ENCODE measurements around the gene CREB5. TPM values are rescaled to one million over a fixed set of nuclear protein-coding genes. Genes with fewer than 3 reads are reported as not detected.

CREB5 gene
- total and polyA plus RNA-seq, 2 of the 8 experiments (the other 6 are each of a cell fraction or from before 2014, with no cell fraction given): 2.4 to 2.7 TPM

DNA sequence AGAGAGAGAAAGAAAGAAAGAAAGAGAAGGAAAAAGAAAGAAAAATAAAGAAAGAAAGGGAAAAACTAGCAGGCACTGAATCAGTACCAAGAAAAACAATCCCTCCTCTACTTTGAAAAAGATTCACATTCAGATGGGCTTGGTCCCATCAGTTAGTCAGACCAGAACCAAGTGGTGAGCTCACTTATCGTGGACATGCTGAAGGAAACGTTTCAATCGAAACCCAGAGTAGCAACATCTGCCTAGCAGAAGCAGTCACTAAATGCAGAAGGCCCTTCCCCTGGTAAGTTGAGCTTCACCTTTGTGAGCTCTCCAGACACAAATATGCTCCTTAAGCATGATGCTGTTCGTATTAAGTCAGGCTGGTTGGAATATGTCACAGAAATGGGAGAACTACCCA, 378.1 kb downstream of the CREB5 start:
- Histone ChIP-seq H3K23me2 (ENCODE audit: low read depth, low read length) (no peaks in the 10 kb centered on the region), H3K23ac (ENCODE audit: insufficient read length) (no peak overlapping the region), H2BK15ac (ENCODE audit: low read length) (no peak overlapping the region), H3K36me3 (ENCODE audit: control insufficient read depth in 2 of 4, insufficient read depth in 4 of 4, low read length in 3 of 4) (no peaks in the 10 kb centered on the region), H3K4me2 (ENCODE audit: insufficient read depth in 1 of 2, low read depth in 2 of 2, low read length in 2 of 2) (no peak overlapping the region), H2AK5ac (ENCODE audit: low read depth, low read length) (no peak overlapping the region), H4K8ac (ENCODE audit: extremely low read depth, insufficient read depth, low read length) (no peak overlapping the region), H4K20me1 (replicated peaks in 1 of 2; ENCODE audit: control insufficient read depth in 1 of 2, insufficient read depth in 2 of 2, low read length in 2 of 2) (no peaks in the 10 kb centered on the region), H2BK12ac (ENCODE audit: low read depth, low read length) (no peak overlapping the region), H3K4ac (replicated peaks; ENCODE audit: insufficient read length, low read depth, low read length) (no peak overlapping the region), H4K5ac (ENCODE audit: insufficient read length, low read depth, low read length) (no peak overlapping the region), H3K9ac (replicated peaks in 1 of 4; ENCODE audit: extremely low read depth in 1 of 4, low read depth in 3 of 4, low read length in 3 of 4) (no peak overlapping the region), H2BK5ac (ENCODE audit: low read depth, low read length) (no peak overlapping the region), H3K27me3 (replicated peaks in 1 of 4; ENCODE audit: control insufficient read depth in 3 of 4, extremely low read depth in 1 of 4, insufficient read depth in 3 of 4, low read length in 3 of 4) (peaks cover 0 to 9% (median 5%) of the 10 kb centered on the region in 4 experiments; a peak in 3 of 7 replicates), H3K4me1 (replicated peaks in 1 of 4; ENCODE audit: control insufficient read depth in 3 of 4, insufficient read depth in 4 of 4, low read length in 3 of 4) (0 out of 7 replicates have a peak, but pooled peaks cover 0 to 4% (median under 1%) of the 10 kb centered on the region in 4 experiments), H2BK20ac (ENCODE audit: low read length) (no peak overlapping the region), H2BK120ac (replicated peaks; ENCODE audit: low read depth, low read length) (no peak overlapping the region), H3K79me2 (ENCODE audit: control insufficient read depth in 1 of 2, insufficient read depth in 2 of 2, low read length in 2 of 2) (no peaks in the 10 kb centered on the region), H2AFZ (ENCODE audit: low read length) (no peak overlapping the region), H3K4me3 (ENCODE audit: extremely low read depth in 1 of 4, insufficient read depth in 2 of 4, low read depth in 3 of 4, low read length in 4 of 4) (no peak overlapping the region), H3K18ac (ENCODE audit: extremely low read depth, low read length) (no peak overlapping the region), H3K79me1 (ENCODE audit: low read depth, low read length) (no peaks in the 10 kb centered on the region), H3K9me3 (ENCODE audit: insufficient read depth in 2 of 2, low read depth in 1 of 2, low read length in 1 of 2) (no peaks in the 10 kb centered on the region), H3K27ac (ENCODE audit: low read depth, low read length) (no peak overlapping the region), H3K56ac (replicated peaks; ENCODE audit: insufficient read length, low read depth, low read length) (no peak overlapping the region), H4K91ac (replicated peaks; ENCODE audit: insufficient read length, low read length) (no peak overlapping the region), H3K14ac (ENCODE audit: insufficient read length) (no peak overlapping the region)
- FAIRE-seq (no peak), DNase-seq (ENCODE audit: low read depth in 1 of 2, low spot score in 2 of 2) (no peak)
- ChIA-PET POLR2A (ENCODE audit: partially characterized antibody) (no interaction called here), CTCF (ENCODE audit: partially characterized antibody) (no interaction called here)
- TF ChIP-seq NANOG (IDR thresholded peaks at IDR 0.05; ENCODE audit: insufficient read depth, low read depth, low read length, poor library complexity, severe bottlenecking) (no peak), NRF1 (IDR thresholded peaks at IDR 0.05; ENCODE audit: low read depth, low read length) (no peak), SRF (IDR thresholded peaks at IDR 0.05; ENCODE audit: low read depth, low read length) (no peak), CBX8 (IDR thresholded peaks at IDR 0.05; ENCODE audit: borderline replicate concordance, low read depth, low read length) (no peak), RAD21 (IDR thresholded peaks at IDR 0.05 in 1 of 2, conservative IDR thresholded peaks at IDR 0.05 in 1 of 2; ENCODE audit: low read depth in 2 of 2, low read length in 2 of 2) (no peak), CREB1 (IDR thresholded peaks at IDR 0.05) (no peak), SIN3A (conservative IDR thresholded peaks at IDR 0.05 in 1 of 2, IDR thresholded peaks at IDR 0.05 in 1 of 2; ENCODE audit: low read depth in 1 of 2, low read length in 2 of 2) (no peak), ZNF274 (IDR thresholded peaks at IDR 0.05; ENCODE audit: borderline replicate concordance, extremely low read depth, low read length) (no peak), RNF2 (IDR thresholded peaks at IDR 0.05; ENCODE audit: borderline replicate concordance, low read depth, low read length, missing control alignments, poor library complexity, severe bottlenecking) (no peak), EP300 (IDR thresholded peaks at IDR 0.05; ENCODE audit: borderline replicate concordance in 1 of 2, low read depth in 2 of 2, low read length in 2 of 2) (no peak), ASH2L (IDR thresholded peaks at IDR 0.05; ENCODE audit: low read length) (no peak)
- 88% methylated on average over 4 of the region's 4 CpGs; no CpG with 5 or more reads in 1 of the 2 experiments for WGBS, 2 experiments (ENCODE audit: extremely low coverage in 1 of 2, insufficient coverage in 1 of 2, insufficient read length in 1 of 2, insufficient replicate concordance in 2 of 2, low coverage in 1 of 2, low lambda C conversion rate in 2 of 2, missing lambda C conversion rate in 1 of 2)
